ENCODE results near the gene HOXD13. TPM values are rescaled to one million over a fixed set of nuclear protein-coding genes. Genes with fewer than 3 reads are reported as not detected.

HOXD13 gene
- total RNA-seq, 2 experiments from 2014 or later = not detected

GRCh38 chr2:176066645-176067588, 25.6 kb upstream of the HOXD13 start:
- intact Hi-C loops (cut with DNase I, micrococcal nuclease) = no loop called here
- Mint-ChIP-seq H3K27me3 (peaks cover 91% of the 10 kb centered on the region), H3K4me3 (no peak overlapping the region), H3K36me3 (ENCODE audit: low read depth) (no peaks in the 10 kb centered on the region), H3K4me1 (ENCODE audit: low read depth) (peaks cover 6% of the 10 kb centered on the region), H3K27ac (no peak overlapping the region), H3K9me3 (no peaks in the 10 kb centered on the region)
- H3K4me1 ChIP-seq (ENCODE audit: insufficient read depth, low read length) = peaks cover 21% of the 10 kb centered on the region
- H3K36me3 ChIP-seq (ENCODE audit: insufficient read depth, low read length) = no peaks in the 10 kb centered on the region
- TF ChIP-seq, protein P1, sequence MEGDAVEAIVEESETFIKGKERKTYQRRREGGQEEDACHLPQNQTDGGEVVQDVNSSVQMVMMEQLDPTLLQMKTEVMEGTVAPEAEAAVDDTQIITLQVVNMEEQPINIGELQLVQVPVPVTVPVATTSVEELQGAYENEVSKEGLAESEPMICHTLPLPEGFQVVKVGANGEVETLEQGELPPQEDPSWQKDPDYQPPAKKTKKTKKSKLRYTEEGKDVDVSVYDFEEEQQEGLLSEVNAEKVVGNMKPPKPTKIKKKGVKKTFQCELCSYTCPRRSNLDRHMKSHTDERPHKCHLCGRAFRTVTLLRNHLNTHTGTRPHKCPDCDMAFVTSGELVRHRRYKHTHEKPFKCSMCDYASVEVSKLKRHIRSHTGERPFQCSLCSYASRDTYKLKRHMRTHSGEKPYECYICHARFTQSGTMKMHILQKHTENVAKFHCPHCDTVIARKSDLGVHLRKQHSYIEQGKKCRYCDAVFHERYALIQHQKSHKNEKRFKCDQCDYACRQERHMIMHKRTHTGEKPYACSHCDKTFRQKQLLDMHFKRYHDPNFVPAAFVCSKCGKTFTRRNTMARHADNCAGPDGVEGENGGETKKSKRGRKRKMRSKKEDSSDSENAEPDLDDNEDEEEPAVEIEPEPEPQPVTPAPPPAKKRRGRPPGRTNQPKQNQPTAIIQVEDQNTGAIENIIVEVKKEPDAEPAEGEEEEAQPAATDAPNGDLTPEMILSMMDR (IDR thresholded peaks at IDR 0.05) = no peak
- peaks cover 60 to 82% of the 10 kb centered on the region in 2 experiments for H3K27me3 ChIP-seq (ENCODE audit: control insufficient read depth in 1 of 2, insufficient read depth in 2 of 2, low read length in 2 of 2)
- H3K4me3 ChIP-seq (ENCODE audit: low read length) = no peak overlapping the region
- no peak for DNase-seq
- ChIA-PET CTCF (no interaction called here), POLR2A (no interaction called here)
- H3K9me3 ChIP-seq (ENCODE audit: control insufficient read depth in 1 of 2, insufficient read depth in 1 of 2, low read length in 2 of 2) = peaks cover 0 to 39% of the 10 kb centered on the region in 2 experiments
- ATAC-seq (ENCODE audit: poor library complexity) = no peak
- H3K27ac ChIP-seq (ENCODE audit: low read depth in 1 of 2, low read length in 2 of 2) = no peak overlapping the region

GRCh38 chr2:176067589-176068418, 24.7 kb upstream of the HOXD13 start:
- H3K9me3 ChIP-seq (ENCODE audit: control insufficient read depth in 1 of 2, insufficient read depth in 1 of 2, low read length in 2 of 2) = peaks cover 0 to 44% of the 10 kb centered on the region in 2 experiments
- ATAC-seq (ENCODE audit: poor library complexity) = no peak
- H3K36me3 ChIP-seq (ENCODE audit: insufficient read depth, low read length) = no peaks in the 10 kb centered on the region
- TF ChIP-seq, protein P1 (IDR thresholded peaks at IDR 0.05) = no peak
- no peak for DNase-seq
- no peak overlapping the region for H3K27ac Mint-ChIP-seq
- POLR2A ChIA-PET = no interaction called here
- no peaks in the 10 kb centered on the region for H3K9me3 Mint-ChIP-seq
- H3K4me3 Mint-ChIP-seq = no peak overlapping the region
- H3K27me3 Mint-ChIP-seq = peaks cover 91% of the 10 kb centered on the region
- no peak overlapping the region for H3K27ac ChIP-seq (ENCODE audit: low read depth in 1 of 2, low read length in 2 of 2)
- no peaks in the 10 kb centered on the region for H3K36me3 Mint-ChIP-seq (ENCODE audit: low read depth)
- intact Hi-C loops (cut with DNase I, micrococcal nuclease) = no loop called here
- CTCF ChIA-PET = no interaction called here
- peaks cover 6% of the 10 kb centered on the region for H3K4me1 Mint-ChIP-seq (ENCODE audit: low read depth)
- H3K4me3 ChIP-seq (ENCODE audit: low read length) = no peak overlapping the region
- H3K4me1 ChIP-seq (ENCODE audit: insufficient read depth, low read length) = peaks cover 23% of the 10 kb centered on the region
- H3K27me3 ChIP-seq (ENCODE audit: control insufficient read depth in 1 of 2, insufficient read depth in 2 of 2, low read length in 2 of 2) = peaks cover 66 to 83% of the 10 kb centered on the region in 2 experiments

DNA sequence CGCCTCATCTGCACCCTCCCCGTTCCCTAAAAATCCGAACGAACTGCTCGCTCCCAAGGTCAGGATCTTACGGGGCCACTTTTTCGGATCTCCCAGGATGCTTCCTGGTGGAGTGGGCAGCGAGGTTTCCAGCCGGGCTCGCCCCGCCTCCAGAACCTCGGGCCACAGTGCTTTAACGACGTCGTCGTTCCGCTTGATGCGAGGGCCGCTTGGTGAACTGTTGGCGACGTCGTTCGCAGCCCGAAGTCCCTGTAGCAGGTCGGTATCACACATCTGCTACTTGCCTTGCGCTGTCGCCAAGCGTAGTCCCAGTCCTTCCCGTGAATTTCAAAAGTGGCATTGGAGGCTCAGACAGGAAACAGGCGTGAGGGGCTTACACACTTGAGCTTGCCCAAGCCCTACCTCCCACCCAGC, 24.1 kb upstream of the HOXD13 start:
- peaks cover 72 to 84% of the 10 kb centered on the region in 2 experiments for H3K27me3 ChIP-seq (ENCODE audit: control insufficient read depth in 1 of 2, insufficient read depth in 2 of 2, low read length in 2 of 2)
- intact Hi-C loops (cut with DNase I, micrococcal nuclease) = no loop called here

More for the DNA sequence above, 24.1 kb upstream of the HOXD13 start:
- H3K9me3 Mint-ChIP-seq = no peaks in the 10 kb centered on the region
- CTCF ChIA-PET = no interaction called here
- peaks cover 94% of the 10 kb centered on the region for H3K27me3 Mint-ChIP-seq
- H3K4me3 Mint-ChIP-seq = no peak overlapping the region
- ATAC-seq (ENCODE audit: poor library complexity) (no peak), DNase-seq (no peak)
- POLR2A ChIA-PET = no interaction called here
- Histone ChIP-seq H3K36me3 (ENCODE audit: insufficient read depth, low read length) (no peaks in the 10 kb centered on the region), H3K9me3 (ENCODE audit: control insufficient read depth in 1 of 2, insufficient read depth in 1 of 2, low read length in 2 of 2) (peaks cover 0 to 48% of the 10 kb centered on the region in 2 experiments), H3K4me3 (ENCODE audit: low read length) (no peak overlapping the region), H3K4me1 (ENCODE audit: insufficient read depth, low read length) (peaks cover 23% of the 10 kb centered on the region), H3K27ac (ENCODE audit: low read depth in 1 of 2, low read length in 2 of 2) (no peak overlapping the region)
- H3K36me3 Mint-ChIP-seq (ENCODE audit: low read depth) = no peaks in the 10 kb centered on the region
- peaks cover 6% of the 10 kb centered on the region for H3K4me1 Mint-ChIP-seq (ENCODE audit: low read depth)
- no peak overlapping the region for H3K27ac Mint-ChIP-seq
- TF ChIP-seq, protein P1 (IDR thresholded peaks at IDR 0.05) = no peak

All from CD4-positive, alpha-beta T cell (primary cell).